Caco-2 (cell line): Measurements from ENCODE around the gene RIPPLY3. TPM values are rescaled to one million over a fixed set of nuclear protein-coding genes. Genes with fewer than 3 reads are reported as not detected.

Experiments used
- BruUV-seq: library from RNA; stranded (reverse); fragments of 400-500 nt; replicated peaks from 2 replicates; lab custom pipeline; 2021; lab: Mats Ljungman, UMichigan
- CTCF ChIA-PET: fragments of 300-600 bp; sonication (Branson Sonifier 250); formaldehyde crosslinking; loops from one replicate; lab custom pipeline; 2022; ENCODE audit warnings: antibody characterized with exemption; lab: Charles Lee
- POLR2A ChIA-PET: fragments of 300-600 bp; sonication (Branson Sonifier 250); formaldehyde crosslinking; loops from one replicate; lab custom pipeline; 2022; ENCODE audit warnings: antibody characterized with exemption; lab: Charles Lee
- DNase-seq, 2 experiments: peaks; one replicate each; pipeline versions ENCODE4 v3.0.0 to v3.0.0-alpha.2; 2020 to 2022
- H3K27me3 ChIP-seq: replicated peaks from 2 replicates; pipeline ENCODE4 v1.6.0; 2011; ENCODE audit warnings: low read length; ENCODE audit not compliant: control insufficient read depth, insufficient read depth
- H3K36me3 ChIP-seq: 2 replicates; pipeline ENCODE4 v1.5.1; 2011; ENCODE audit warnings: low read length; ENCODE audit not compliant: control insufficient read depth, insufficient read depth
- H3K4me1 ChIP-seq: fragments of 250-450 bp; sonication (Bioruptor Pico); 2 replicates; pipeline ENCODE4 v1.5.1; 2020; ENCODE audit warnings: mild to moderate bottlenecking
- H3K4me3 ChIP-seq: 2 replicates; pipeline ENCODE4 v1.5.1; 2011; ENCODE audit warnings: low read depth, mild to moderate bottlenecking, control low read depth, low read length
- H3K9me3 ChIP-seq: fragments of 250-450 bp; sonication (Bioruptor Pico); 2 replicates; pipeline ENCODE4 v1.5.1; 2020; ENCODE audit warnings: mild to moderate bottlenecking, moderate library complexity
- H3K27ac Mint-ChIP-seq: one replicate; pipeline ENCODE4 v1.8.0; 2022; ENCODE audit warnings: mixed read lengths; ENCODE audit not compliant: unreplicated experiment
- H3K27me3 Mint-ChIP-seq: one replicate; pipeline ENCODE4 v1.8.0; 2022; ENCODE audit warnings: mixed read lengths; ENCODE audit not compliant: insufficient read depth, unreplicated experiment
- H3K36me3 Mint-ChIP-seq: one replicate; pipeline ENCODE4 v1.8.0; 2022; ENCODE audit warnings: mild to moderate bottlenecking, mixed read lengths; ENCODE audit not compliant: insufficient read depth, unreplicated experiment
- H3K4me1 Mint-ChIP-seq: one replicate; pipeline ENCODE4 v1.8.0; 2022; ENCODE audit warnings: low read depth, mixed read lengths; ENCODE audit not compliant: unreplicated experiment
- H3K4me3 Mint-ChIP-seq: one replicate; pipeline ENCODE4 v1.8.0; 2022; ENCODE audit warnings: mild to moderate bottlenecking, moderate library complexity, mixed read lengths; ENCODE audit not compliant: unreplicated experiment
- H3K9me3 Mint-ChIP-seq: one replicate; pipeline ENCODE4 v1.8.0; 2022; ENCODE audit warnings: mixed read lengths; ENCODE audit not compliant: unreplicated experiment
- intact Hi-C: fragments of 100-400 bp; cut with micrococcal nuclease; formaldehyde crosslinking; loops from one replicate; pipeline ENCODE4 v1.10.0; 2022; ENCODE audit not compliant: unreplicated experiment
- total RNA-seq: library from RNA; stranded (reverse); gene quantifications from 2 replicates; pipeline ENCODE4 v1.2.3, GENCODE V29; 2022
- TF ChIP-seq, protein P1 (sequence below), 2 experiments: fragments of 200-600 bp in 1 of 2; IDR thresholded peaks; 1 replicate in 1 of 2; 2 replicates in 1 of 2; pipeline versions ENCODE4 v1.5.1 to v1.8.0; 2011 to 2022; ENCODE audit warnings: antibody characterized with exemption in 1 of 2, control low read depth in 1 of 2, inconsistent platforms in 1 of 2, low read depth in 1 of 2, low read length in 1 of 2, mild to moderate bottlenecking in 1 of 2, moderate library complexity in 1 of 2; ENCODE audit not compliant: insufficient read depth in 1 of 2, severe bottlenecking in 1 of 2, unreplicated experiment in 1 of 2

RIPPLY3 gene
- total RNA-seq, 1 experiment from 2014 or later = 0.91 TPM

DNA sequence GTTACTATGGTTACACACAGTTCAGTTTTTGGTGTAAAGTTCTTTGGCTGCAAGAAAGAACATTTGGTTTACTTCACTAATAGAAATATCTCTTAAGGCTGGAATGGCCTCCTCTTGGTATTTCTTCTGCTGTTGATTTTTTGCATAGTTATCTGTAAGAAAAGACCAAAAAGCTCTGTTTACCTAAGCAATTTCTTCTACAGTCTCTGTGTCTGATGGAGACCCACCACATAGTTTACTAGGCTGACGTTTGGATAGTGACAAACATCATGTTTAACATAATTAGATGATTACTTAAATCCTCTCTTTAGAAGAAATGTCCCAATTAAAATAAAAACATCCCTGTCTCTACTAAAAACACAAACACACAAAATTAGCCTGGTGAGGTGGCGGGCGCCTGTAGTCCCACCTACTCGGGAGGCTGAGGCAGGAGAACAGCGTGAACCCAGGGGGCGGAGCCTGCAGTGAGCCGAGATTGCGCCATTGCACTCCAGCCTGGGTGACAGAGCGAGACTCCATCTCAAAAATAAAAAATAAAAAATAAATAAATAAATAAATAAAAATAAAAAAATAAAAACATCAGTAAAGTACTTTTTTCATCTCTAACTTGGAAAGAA lies 59.2 kb downstream of the RIPPLY3 start:
- Histone ChIP-seq H3K27me3 (no peaks in the 10 kb centered on the region), H3K4me3 (no peak overlapping the region), H3K9me3 (no peaks in the 10 kb centered on the region), H3K36me3 (no peaks in the 10 kb centered on the region; the same call in 1 of the 2 replicates), H3K4me1 (peaks cover 4% of the 10 kb centered on the region)
- BruUV-seq = no TSS peak
- ChIA-PET POLR2A (no interaction called here), CTCF (no interaction called here)
- Mint-ChIP-seq H3K27me3 (no peaks in the 10 kb centered on the region), H3K9me3 (no peaks in the 10 kb centered on the region), H3K4me1 (peaks cover 12% of the 10 kb centered on the region), H3K27ac (no peak overlapping the region), H3K36me3 (peaks cover 23% of the 10 kb centered on the region), H3K4me3 (no peak overlapping the region)
- TF ChIP-seq, protein P1, sequence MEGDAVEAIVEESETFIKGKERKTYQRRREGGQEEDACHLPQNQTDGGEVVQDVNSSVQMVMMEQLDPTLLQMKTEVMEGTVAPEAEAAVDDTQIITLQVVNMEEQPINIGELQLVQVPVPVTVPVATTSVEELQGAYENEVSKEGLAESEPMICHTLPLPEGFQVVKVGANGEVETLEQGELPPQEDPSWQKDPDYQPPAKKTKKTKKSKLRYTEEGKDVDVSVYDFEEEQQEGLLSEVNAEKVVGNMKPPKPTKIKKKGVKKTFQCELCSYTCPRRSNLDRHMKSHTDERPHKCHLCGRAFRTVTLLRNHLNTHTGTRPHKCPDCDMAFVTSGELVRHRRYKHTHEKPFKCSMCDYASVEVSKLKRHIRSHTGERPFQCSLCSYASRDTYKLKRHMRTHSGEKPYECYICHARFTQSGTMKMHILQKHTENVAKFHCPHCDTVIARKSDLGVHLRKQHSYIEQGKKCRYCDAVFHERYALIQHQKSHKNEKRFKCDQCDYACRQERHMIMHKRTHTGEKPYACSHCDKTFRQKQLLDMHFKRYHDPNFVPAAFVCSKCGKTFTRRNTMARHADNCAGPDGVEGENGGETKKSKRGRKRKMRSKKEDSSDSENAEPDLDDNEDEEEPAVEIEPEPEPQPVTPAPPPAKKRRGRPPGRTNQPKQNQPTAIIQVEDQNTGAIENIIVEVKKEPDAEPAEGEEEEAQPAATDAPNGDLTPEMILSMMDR (IDR thresholded peaks at IDR 0.05; ENCODE audit: insufficient read depth in 1 of 2, low read depth in 1 of 2, low read length in 1 of 2, severe bottlenecking in 1 of 2, unreplicated experiment in 1 of 2) = no peak
- DNase-seq = no peak
- intact Hi-C loops = no loop called here

Other genes with a start within 250 kb of the RIPPLY3 start
- 21.8 and 26.2 TPM in 2 replicates for gene HLCS, start 40.0 kb upstream of the RIPPLY3 start, total RNA-seq
- 22.3 and 23.4 TPM in 2 replicates for gene PIGP, start 66.4 kb downstream of the RIPPLY3 start, total RNA-seq
- gene TTC3, start 66.6 kb downstream of the RIPPLY3 start, total RNA-seq = 92.8 and 105 TPM in 2 replicates